Endodermal cell (in vitro differentiated cells): ENCODE data around the gene KIFAP3. TPM values are rescaled to one million over a fixed set of nuclear protein-coding genes. Genes with fewer than 3 reads are reported as not detected.

ENCODE experiments used
- DNase-seq: peaks from one replicate; pipeline ENCODE4 v3.0.0-alpha.2; 2017
- H3K27ac ChIP-seq: 2 replicates; pipeline ENCODE4 v1.5.1; 2013; ENCODE audit warnings: mild to moderate bottlenecking, low read depth, low read length, moderate library complexity
- H3K27me3 ChIP-seq: 2 replicates; pipeline ENCODE4 v1.6.1; 2013; ENCODE audit warnings: mild to moderate bottlenecking, low read length, moderate library complexity; ENCODE audit not compliant: insufficient read depth, control insufficient read depth, poor library complexity, severe bottlenecking
- H3K36me3 ChIP-seq: 2 replicates; pipeline ENCODE4 v1.7.0; 2013; ENCODE audit warnings: mild to moderate bottlenecking, low read length, moderate library complexity; ENCODE audit not compliant: control insufficient read depth, insufficient read depth
- H3K4me1 ChIP-seq: one replicate; pipeline ENCODE4 v1.7.0; 2013; ENCODE audit warnings: low read length; ENCODE audit not compliant: control insufficient read depth, insufficient read depth
- H3K4me3 ChIP-seq: 2 replicates; pipeline ENCODE4 v1.5.1; 2013; ENCODE audit warnings: mild to moderate bottlenecking, low read length, moderate library complexity
- H3K9ac ChIP-seq: 2 replicates; pipeline ENCODE4 v1.6.1; 2013; ENCODE audit warnings: mild to moderate bottlenecking, low read length, moderate library complexity; ENCODE audit not compliant: poor library complexity, severe bottlenecking; ENCODE audit errors: extremely low read depth
- H3K9me3 ChIP-seq: 2 replicates; pipeline ENCODE4 v1.6.1; 2013; ENCODE audit warnings: mild to moderate bottlenecking, low read length, moderate library complexity; ENCODE audit not compliant: control insufficient read depth
- H3K27ac Mint-ChIP-seq: 2 replicates; pipeline ENCODE4 v1.8.0; 2020; ENCODE audit warnings: mixed read lengths
- H3K27me3 Mint-ChIP-seq: 2 replicates; pipeline ENCODE4 v1.8.0; 2021; ENCODE audit warnings: mild to moderate bottlenecking, mixed read lengths; ENCODE audit not compliant: insufficient read depth
- H3K36me3 Mint-ChIP-seq: 2 replicates; pipeline ENCODE4 v1.8.0; 2020; ENCODE audit warnings: low read depth, mixed read lengths
- H3K4me1 Mint-ChIP-seq: 2 replicates; pipeline ENCODE4 v1.8.0; 2020; ENCODE audit warnings: mixed read lengths
- H3K4me3 Mint-ChIP-seq: 2 replicates; pipeline ENCODE4 v1.8.0; 2020; ENCODE audit warnings: mild to moderate bottlenecking, moderate library complexity, mixed read lengths
- H3K9me3 Mint-ChIP-seq: 2 replicates; pipeline ENCODE4 v1.8.0; 2020; ENCODE audit warnings: mild to moderate bottlenecking, mixed read lengths
- WGBS, 2 experiments: methylation state at CpG; one replicate each; pipeline versions ENCODE4 v1.1.5 to v1.1.7; 2013; ENCODE audit warnings: missing lambda C conversion rate in 2 of 2, mixed read lengths in 1 of 2; ENCODE audit not compliant: insufficient coverage in 1 of 2, insufficient read length in 1 of 2; 5-methylcytosine and 5-hydroxymethylcytosine counted together
- total RNA-seq, 2 donors: library from RNA; stranded (reverse); fragmentation: NEBNext Ultra II Directional in 1 of 2; extraction: Animal tissue kit (Norgen Biotek cat#: 25700) in 1 of 2; gene quantifications; 2 replicates in 1 of 2; 3 replicates in 1 of 2; pipeline ENCODE4 v1.2.1, GENCODE V29; 2021
- TF ChIP-seq, protein P1 (sequence below): fragments of 200-600 bp; sonication (generic); conservative IDR thresholded peaks from 2 replicates; pipeline ENCODE4 v1.5.0; 2021; ENCODE audit warnings: antibody characterized with exemption, mild to moderate bottlenecking

Gene KIFAP3
- total RNA-seq, 2 donors from 2014 or later, result 8.9 to 14.5 TPM

DNA sequence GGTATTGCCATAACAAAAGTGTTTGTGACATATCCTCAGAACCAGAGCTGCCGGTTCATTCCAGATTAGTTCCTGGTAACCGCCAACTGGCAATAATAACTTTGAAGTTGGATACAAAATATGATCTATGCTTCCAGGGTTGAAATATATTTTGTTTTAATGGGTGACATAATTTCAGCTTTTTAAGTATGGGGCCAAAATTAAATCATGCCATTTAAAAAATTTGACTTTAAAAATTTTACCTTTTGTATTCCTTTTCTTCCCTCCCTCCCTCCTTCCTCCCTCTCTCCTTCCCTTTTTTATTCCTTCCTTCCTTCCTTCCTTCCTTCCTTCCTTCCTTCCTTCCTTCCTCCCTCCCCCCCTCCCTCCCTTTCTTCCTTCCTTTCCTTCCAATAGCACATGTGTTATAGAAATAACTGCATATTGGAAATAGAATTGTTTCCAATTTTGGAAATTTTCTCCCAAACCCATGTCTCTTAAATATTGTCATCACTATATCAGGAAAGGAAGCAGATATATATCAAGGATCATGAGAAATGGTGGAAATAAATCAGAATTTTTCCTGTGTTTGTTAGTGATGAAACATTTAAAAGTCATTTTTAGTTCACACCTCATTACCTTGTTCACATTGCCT is 12.0 kb upstream of the KIFAP3 start:
- Histone ChIP-seq H3K27me3 (no peaks in the 10 kb centered on the region), H3K9ac (no peak overlapping the region), H3K9me3 (no peaks in the 10 kb centered on the region), H3K36me3 (no peaks in the 10 kb centered on the region), H3K4me1 (no peaks in the 10 kb centered on the region), H3K4me3 (no peak overlapping the region), H3K27ac (no peak overlapping the region)
- no peaks in the 10 kb centered on the region for H3K27me3 Mint-ChIP-seq
- H3K4me1 Mint-ChIP-seq, result no peaks in the 10 kb centered on the region
- no peak overlapping the region for H3K4me3 Mint-ChIP-seq
- TF ChIP-seq, protein P1, sequence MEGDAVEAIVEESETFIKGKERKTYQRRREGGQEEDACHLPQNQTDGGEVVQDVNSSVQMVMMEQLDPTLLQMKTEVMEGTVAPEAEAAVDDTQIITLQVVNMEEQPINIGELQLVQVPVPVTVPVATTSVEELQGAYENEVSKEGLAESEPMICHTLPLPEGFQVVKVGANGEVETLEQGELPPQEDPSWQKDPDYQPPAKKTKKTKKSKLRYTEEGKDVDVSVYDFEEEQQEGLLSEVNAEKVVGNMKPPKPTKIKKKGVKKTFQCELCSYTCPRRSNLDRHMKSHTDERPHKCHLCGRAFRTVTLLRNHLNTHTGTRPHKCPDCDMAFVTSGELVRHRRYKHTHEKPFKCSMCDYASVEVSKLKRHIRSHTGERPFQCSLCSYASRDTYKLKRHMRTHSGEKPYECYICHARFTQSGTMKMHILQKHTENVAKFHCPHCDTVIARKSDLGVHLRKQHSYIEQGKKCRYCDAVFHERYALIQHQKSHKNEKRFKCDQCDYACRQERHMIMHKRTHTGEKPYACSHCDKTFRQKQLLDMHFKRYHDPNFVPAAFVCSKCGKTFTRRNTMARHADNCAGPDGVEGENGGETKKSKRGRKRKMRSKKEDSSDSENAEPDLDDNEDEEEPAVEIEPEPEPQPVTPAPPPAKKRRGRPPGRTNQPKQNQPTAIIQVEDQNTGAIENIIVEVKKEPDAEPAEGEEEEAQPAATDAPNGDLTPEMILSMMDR, result no peak
- 88 to 100% methylated on average over 2 of the region's 2 CpGs for WGBS, 2 experiments
- H3K9me3 Mint-ChIP-seq, result no peaks in the 10 kb centered on the region
- H3K36me3 Mint-ChIP-seq, result no peaks in the 10 kb centered on the region
- DNase-seq, result no peak
- H3K27ac Mint-ChIP-seq, result no peak overlapping the region

DNA sequence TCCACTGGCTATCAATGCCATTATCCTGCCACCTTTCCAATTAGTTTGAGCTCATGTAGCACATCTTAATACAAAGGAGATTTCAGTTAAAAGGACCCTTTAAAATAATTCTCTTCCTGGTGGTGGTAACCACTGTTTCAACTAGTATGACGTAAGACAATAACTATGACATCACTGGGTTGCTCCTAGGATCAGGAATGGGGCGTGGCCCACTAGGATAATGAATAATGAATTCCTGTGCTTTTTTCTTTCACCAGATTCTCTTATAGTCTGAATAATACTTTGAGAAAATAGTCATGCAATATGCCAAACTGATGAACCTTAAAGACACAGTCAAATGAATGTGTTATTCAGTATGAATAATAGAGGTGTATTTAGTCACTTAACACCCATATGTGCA is 10.6 kb upstream of the KIFAP3 start:
- no peak overlapping the region for H3K27ac Mint-ChIP-seq
- H3K9me3 Mint-ChIP-seq, result no peaks in the 10 kb centered on the region
- H3K27me3 Mint-ChIP-seq, result no peaks in the 10 kb centered on the region
- no peaks in the 10 kb centered on the region for H3K4me1 ChIP-seq
- no peaks in the 10 kb centered on the region for H3K36me3 Mint-ChIP-seq
- H3K27ac ChIP-seq, result no peak overlapping the region
- H3K36me3 ChIP-seq, result no peaks in the 10 kb centered on the region
- 92 to 100% methylated on average over 1 to 2 of the region's 2 CpGs for WGBS, 2 experiments
- TF ChIP-seq, protein P1, result no peak
- H3K27me3 ChIP-seq, result no peaks in the 10 kb centered on the region
- no peak overlapping the region for H3K4me3 Mint-ChIP-seq
- no peak for DNase-seq
- no peaks in the 10 kb centered on the region for H3K4me1 Mint-ChIP-seq
- H3K4me3 ChIP-seq, result no peak overlapping the region
- no peak overlapping the region for H3K9ac ChIP-seq
- H3K9me3 ChIP-seq, result no peaks in the 10 kb centered on the region

- Histone ChIP-seq H3K9ac (no peak overlapping the region), H3K4me3 (no peak overlapping the region), H3K27ac (no peak overlapping the region), H3K36me3 (no peaks in the 10 kb centered on the region), H3K4me1 (no peaks in the 10 kb centered on the region), H3K27me3 (no peaks in the 10 kb centered on the region), H3K9me3 (peaks cover 16% of the 10 kb centered on the region)
- Mint-ChIP-seq H3K4me1 (peaks cover 5% of the 10 kb centered on the region), H3K9me3 (peaks cover 12% of the 10 kb centered on the region), H3K4me3 (no peak overlapping the region), H3K27ac (no peak overlapping the region), H3K27me3 (no peaks in the 10 kb centered on the region), H3K36me3 (no peaks in the 10 kb centered on the region)
- TF ChIP-seq, protein P1, result no peak
- no peak for DNase-seq
Observed at GRCh38 chr1:170078610-170079189, 4.2 kb upstream of the KIFAP3 start.
